ENCODE results near the gene NOS1.

NOS1 gene

DNA sequence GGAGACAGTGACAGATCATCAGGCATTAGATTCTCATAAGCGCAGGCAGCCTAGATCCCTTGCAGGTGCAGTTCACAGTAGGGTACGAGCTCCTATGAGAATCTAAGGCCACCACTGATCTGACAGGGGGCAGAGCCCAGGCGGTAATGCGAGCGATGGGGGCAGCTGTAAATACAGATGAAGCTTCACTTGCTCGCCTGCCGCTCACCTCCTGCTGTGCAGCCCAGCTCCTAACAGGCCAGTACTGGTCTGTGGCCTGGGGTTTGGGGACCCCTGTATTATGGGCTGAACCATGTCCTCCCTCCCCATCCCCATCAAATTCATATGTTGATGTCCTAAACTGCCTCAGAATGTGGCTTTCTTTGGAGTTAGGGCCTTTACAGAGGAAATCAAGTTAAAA, 63.2 kb downstream of the NOS1 start:
- POLR2A ChIA-PET: no interaction called here

DNA sequence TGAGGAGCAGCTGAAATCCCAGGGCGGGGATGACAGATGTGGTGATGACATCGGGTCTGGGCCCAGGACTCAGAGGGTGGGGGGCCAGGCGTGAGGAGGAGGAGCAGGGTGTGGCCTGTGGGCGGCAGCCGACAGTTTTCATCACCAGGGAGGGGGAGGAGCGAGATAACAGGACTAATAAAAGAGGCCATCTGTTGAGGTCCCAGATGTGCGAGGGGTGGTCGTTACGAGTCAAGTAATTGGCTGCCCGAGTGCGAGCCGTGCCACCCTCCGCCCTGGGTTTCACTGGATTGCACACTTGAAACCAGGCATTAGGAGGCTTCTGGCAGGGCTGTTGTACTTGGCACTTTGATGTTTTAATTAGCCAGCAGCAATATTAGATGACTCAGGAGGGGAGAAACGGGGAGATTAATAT, 67.2 kb downstream of the NOS1 start:
- TF ChIP-seq, protein P1, sequence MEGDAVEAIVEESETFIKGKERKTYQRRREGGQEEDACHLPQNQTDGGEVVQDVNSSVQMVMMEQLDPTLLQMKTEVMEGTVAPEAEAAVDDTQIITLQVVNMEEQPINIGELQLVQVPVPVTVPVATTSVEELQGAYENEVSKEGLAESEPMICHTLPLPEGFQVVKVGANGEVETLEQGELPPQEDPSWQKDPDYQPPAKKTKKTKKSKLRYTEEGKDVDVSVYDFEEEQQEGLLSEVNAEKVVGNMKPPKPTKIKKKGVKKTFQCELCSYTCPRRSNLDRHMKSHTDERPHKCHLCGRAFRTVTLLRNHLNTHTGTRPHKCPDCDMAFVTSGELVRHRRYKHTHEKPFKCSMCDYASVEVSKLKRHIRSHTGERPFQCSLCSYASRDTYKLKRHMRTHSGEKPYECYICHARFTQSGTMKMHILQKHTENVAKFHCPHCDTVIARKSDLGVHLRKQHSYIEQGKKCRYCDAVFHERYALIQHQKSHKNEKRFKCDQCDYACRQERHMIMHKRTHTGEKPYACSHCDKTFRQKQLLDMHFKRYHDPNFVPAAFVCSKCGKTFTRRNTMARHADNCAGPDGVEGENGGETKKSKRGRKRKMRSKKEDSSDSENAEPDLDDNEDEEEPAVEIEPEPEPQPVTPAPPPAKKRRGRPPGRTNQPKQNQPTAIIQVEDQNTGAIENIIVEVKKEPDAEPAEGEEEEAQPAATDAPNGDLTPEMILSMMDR (IDR thresholded peaks at IDR 0.05; ENCODE audit: insufficient read depth, low read length, missing control alignments): no peak
- no peak overlapping the region for H3K4me3 ChIP-seq (ENCODE audit: low read depth, low read length)
- POLR2A ChIA-PET: no interaction called here
- CTCF ChIA-PET: interaction anchor here (1.0 kb wide), 1 partner anchor 58 kb away, joined by 4 read pairs; no protein-coding TSS in a partner anchor
- DNase-seq (ENCODE audit: low read depth, low spot score): no peak

More for the DNA sequence above, 63.2 kb downstream of the NOS1 start:
- H3K4me3 ChIP-seq (ENCODE audit: low read depth, low read length): no peak overlapping the region
- TF ChIP-seq, protein P1 (IDR thresholded peaks at IDR 0.05; ENCODE audit: insufficient read depth, low read length, missing control alignments): no peak
- CTCF ChIA-PET: interaction anchor here (1.3 kb wide), 1 partner anchor 551 kb away, joined by 4 read pairs; no protein-coding TSS in a partner anchor
- DNase-seq (ENCODE audit: low read depth, low spot score): no peak

DNA sequence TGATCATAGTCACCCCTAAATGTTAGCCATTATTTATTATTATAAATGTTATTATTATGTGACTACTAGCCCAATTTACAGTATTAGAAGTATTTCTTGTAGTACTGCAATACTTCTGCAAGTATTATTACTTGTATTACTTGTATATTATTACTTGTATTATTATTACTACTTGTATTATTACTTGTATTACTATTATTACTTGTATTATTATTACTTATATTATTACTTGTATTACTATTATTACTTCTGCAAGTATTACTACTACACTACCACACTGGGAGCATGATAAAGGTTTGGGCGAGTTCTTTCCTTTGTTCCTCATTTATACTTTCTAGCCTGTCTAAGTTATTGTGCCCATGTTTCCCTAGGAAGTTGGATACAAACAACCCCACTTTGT, 67.9 kb downstream of the NOS1 start:
- POLR2A ChIA-PET: no interaction called here
- CTCF ChIA-PET: no interaction called here
- no peak for DNase-seq (ENCODE audit: low read depth, low spot score)
- H3K4me3 ChIP-seq (ENCODE audit: low read depth, low read length): no peak overlapping the region
- TF ChIP-seq, protein P1 (IDR thresholded peaks at IDR 0.05; ENCODE audit: insufficient read depth, low read length, missing control alignments): no peak

DNA sequence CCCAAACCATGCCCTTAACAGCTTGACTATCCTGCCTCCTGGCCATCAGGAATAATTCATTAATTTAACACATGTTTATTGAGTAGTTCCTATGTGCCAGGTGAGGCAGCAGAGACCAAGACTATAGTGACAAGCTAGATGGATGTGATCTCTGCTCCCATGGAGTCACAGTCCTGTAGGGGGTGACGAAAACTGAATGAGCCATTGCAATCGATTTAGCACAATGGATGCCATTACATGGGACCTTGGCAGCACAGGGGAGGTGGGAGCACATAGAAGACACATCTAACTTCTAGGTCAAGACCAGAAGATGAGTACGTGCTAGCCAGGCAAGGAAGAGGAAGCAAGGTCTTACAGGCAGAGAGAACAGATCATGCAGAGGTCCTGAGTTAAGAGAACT, 68.7 kb downstream of the NOS1 start:
- CTCF ChIA-PET: no interaction called here
- DNase-seq (ENCODE audit: low read depth, low spot score): no peak
- no peak overlapping the region for H3K4me3 ChIP-seq (ENCODE audit: low read depth, low read length)
- POLR2A ChIA-PET: no interaction called here
- TF ChIP-seq, protein P1 (IDR thresholded peaks at IDR 0.05; ENCODE audit: insufficient read depth, low read length, missing control alignments): no peak

DNA sequence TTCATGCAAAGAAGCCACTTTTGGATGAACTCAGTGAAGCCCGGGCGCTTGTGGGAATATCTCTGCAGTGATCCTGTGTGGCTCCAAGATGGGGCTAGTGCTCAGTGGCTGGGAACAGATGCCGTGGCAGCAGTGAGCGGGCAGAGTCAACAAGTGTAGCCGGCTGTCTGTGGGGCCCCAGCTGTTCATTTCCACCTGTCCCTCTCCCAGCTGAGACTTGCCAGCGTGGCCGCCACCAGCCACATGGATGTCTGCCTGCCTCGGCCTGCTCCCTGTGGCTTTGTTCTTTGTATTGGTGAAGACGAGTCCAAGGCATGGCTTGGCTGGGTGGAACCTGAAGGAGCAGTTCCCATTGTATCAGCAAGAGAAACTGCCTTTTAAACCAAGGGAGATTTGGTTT, 77.3 kb downstream of the NOS1 start:
- DNase-seq (ENCODE audit: low read depth, low spot score): no peak
- TF ChIP-seq, protein P1 (IDR thresholded peaks at IDR 0.05; ENCODE audit: insufficient read depth, low read length, missing control alignments): no peak
- CTCF ChIA-PET: no interaction called here
- POLR2A ChIA-PET: no interaction called here
- no peak overlapping the region for H3K4me3 ChIP-seq (ENCODE audit: low read depth, low read length)

DNA sequence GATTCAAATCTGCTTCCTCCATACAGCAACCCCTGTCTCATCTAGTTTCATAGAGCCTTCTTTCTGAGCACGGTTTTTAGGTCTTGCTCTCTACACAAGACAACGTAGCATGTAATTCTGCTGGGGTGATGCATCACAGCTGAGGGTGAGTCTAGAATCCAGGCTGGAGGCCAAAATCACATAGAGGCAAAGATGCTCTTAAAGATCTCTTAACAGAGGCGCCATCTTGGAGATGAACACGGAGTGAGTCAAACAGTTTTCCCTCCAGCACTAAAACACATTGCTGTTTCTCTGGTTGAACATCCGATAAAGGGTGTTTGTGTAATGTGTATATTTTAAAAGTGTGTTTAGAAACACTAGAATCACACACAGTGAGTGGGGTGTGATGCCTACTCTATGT, 78.9 kb downstream of the NOS1 start:
- TF ChIP-seq, protein P1 (IDR thresholded peaks at IDR 0.05; ENCODE audit: insufficient read depth, low read length, missing control alignments): no peak
- no peak overlapping the region for H3K4me3 ChIP-seq (ENCODE audit: low read depth, low read length)
- DNase-seq (ENCODE audit: low read depth, low spot score): no peak
- CTCF ChIA-PET: no interaction called here
- POLR2A ChIA-PET: no interaction called here

All from AG04449 (cell line).